GM18508 (cell line): Measurements from ENCODE around the gene MOV10L1.
"Not testable (repeated sequence)": the region's sequence is repeated elsewhere in the genome, so short reads cannot be mapped to it uniquely, and the experiment has no call there.

Experiments
- ATAC-seq: cut with Tn5 transposase; IDR thresholded peaks from one replicate; pipeline ENCODE4 v1.9.1; 2021; ENCODE audit warnings: moderate number of reproducible peaks; ENCODE audit not compliant: insufficient read depth, unreplicated experiment

The MOV10L1 gene

DNA sequence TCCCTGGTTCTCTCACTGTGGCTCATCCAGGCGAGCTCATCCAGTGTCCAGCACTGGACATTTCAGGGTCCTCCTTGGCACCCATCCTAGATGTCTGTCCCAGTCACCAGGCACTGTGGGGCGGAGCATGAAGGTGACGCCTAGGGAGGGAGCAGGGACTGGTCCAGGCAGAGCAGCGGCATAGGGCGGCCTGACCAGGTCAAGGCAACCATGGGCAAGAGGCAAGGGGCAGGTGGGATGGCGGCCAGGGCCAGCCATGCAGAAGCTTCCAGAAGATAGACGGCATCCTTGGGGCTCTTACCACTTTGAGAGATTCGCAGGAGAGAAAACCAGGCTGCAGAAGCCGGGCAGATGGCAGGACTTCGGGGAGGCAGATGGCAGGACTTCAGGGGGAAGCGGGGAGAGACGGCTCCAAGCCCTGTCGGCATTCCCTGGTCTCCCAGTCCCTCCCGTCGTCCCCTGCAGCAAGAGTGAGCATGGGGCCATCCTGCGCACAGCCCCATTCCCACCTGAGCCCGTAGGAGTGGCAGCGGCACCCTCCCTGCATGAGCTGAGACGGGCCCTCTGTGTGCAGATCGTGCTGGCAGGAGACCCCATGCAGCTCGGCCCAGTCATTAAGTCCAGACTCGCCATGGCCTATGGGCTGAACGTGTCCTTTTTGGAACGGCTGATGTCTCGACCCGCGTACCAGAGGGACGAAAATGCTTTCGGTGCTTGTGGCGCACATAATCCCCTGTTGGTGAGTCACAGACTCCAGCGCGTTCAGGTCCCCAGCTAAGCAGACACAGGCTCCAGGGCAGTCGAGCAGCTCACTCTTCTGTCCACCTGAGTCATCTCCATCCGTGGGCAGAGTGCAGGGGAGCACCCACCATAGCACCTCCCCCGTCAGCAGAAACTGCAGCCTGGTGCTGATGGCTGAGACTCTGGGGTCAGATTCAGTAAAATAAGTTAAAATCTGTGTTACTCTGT is 60.6 kb downstream of the MOV10L1 start:
- no peak for ATAC-seq

GRCh38 chr22:50151571-50152537 is 62.0 kb downstream of the MOV10L1 start:
- ATAC-seq, result no peak

- no peak for ATAC-seq
Observed at GRCh38 chr22:50153056-50153755, 63.4 kb downstream of the MOV10L1 start.

DNA sequence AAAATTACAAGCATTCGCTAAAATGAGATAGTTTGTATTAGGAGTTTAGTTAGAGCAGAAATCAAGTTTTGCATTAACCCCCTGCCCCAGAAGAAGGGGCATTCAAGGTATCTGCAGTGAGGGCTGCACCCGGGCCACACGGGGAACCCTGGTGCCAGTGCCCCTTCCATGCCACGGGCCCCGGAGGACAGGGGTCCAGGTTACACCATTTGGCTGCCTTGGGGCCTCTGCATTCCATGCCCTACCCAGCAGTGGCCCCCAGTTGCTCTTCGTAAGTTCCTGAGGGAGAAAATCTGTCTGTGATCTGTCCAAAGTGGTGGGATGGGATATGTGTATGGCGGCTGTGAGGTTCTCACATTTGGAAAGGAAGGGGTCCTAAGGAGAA is 63.9 kb downstream of the MOV10L1 start:
- no peak for ATAC-seq

DNA sequence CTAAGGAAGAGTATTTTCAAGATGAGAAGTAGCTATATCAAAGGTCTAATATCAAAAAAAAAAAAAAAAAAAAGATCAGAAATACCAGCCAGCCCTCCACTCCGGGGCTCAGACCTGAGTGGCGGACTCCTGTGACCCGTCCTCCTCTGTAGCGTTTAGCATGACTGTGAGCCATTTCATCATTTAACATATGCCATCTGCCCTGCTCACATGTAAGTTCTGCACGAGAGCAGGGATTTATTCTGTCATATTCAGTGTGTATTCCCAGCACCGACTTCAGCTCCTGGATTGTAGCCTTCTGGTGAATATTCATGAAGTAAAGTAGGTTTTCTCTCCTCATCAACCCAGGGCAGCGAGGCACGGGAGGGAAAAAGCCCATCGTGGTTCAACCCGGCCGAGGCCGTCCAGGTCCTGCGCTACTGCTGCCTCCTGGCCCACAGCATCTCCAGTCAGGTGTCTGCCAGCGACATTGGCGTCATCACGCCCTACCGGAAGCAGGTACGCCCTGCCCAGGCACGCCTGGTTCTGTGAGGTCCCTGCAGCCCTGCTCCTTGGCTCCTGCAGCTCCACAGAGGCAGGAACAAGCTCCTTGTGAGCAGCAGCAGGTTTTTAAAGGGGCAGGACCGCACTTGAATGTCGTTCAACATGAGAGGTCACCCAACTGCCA is 68.0 kb downstream of the MOV10L1 start:
- ATAC-seq, result no peak

DNA sequence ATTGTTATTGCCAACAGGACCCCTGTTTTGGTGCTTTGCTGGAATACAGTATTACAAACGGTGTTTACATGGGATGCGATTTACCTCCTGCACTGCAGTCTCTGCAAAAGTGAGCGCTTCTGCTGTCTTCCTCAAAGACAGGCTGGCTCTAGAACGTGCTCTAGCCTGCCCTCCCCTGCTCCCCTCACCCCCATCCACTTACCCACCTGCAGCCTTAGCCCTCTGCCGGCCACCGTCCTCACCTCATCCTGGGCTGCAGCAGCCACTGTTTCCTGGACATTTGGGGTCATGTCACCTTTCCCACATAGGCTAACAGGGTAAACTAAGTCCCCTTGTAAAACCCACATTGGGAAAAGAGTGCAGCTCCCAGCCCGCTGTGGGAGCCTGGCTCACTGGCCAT is 71.1 kb downstream of the MOV10L1 start:
- no peak for ATAC-seq

DNA sequence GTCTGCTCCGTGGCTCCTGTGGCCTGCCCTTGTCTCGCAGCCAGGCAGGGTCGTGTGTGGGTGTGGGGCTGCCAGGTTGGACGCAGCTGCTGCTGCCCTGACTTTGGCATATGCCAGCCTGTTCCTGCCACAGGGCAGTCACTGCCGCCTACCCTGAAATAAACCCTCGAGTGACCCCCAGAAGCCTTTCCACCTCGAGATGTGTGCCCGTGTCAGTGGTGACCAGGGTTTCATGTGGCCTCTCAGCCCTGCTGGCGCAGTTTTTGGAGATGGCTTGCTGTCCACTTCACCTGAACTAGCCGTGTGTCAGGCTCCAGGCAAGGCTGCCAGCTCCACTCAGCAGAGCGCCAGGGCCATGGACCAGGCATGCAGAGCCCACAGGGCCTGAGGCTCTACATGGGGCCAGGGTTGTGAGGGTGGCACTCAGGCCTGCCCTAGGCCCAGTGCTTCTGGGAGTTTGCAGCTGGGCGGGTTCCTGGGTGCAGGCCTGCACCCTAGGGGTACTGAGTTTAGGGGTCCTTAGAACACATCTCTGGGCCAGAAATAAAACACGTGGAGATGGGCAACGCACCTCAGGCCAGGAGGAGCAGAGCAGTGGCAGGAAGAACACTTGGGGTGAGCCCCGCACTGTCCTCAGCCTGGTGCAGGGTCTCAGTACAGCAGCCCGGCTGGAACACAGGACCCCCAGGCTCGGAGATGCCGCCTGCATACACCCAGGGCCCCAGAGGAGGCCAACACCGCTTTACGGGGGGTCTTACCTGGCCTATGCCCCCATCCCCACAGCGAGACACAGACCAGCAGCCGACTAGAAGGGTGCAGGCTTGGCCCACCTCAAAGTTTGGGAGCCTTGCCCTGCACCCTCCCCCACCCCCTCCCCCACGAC is 71.9 kb downstream of the MOV10L1 start:
- no peak for ATAC-seq

DNA sequence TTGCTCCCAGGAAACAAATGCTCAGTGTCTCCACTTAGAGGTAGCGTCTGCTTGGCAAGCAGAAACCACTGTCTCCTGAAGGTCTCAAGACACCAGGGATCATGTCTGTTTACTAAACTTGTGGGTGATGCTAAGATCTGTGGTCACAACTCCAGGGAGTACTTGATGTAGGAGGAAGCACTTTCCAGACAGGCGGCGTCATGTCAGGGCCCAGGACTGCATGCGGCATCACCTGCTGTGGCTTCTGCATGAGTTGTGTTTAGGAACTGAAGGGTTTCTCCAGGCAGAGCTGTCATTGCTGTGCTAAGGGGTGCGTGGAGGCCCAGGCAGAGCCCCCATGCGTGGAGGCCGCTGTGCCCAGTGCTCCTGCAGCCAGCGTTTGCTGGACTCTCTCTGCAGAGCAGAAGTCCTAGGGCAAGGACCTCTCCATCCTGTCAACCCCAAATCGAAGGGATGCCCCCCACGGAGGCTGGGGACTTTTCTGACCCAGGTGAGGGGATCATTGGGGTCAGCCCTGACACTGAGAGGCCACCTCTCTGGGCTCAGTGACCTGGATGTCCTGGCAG is 72.7 kb downstream of the MOV10L1 start:
- ATAC-seq, result no peak

- no peak for ATAC-seq
Observed at GRCh38 chr22:50165436-50166123, 75.8 kb downstream of the MOV10L1 start.

DNA sequence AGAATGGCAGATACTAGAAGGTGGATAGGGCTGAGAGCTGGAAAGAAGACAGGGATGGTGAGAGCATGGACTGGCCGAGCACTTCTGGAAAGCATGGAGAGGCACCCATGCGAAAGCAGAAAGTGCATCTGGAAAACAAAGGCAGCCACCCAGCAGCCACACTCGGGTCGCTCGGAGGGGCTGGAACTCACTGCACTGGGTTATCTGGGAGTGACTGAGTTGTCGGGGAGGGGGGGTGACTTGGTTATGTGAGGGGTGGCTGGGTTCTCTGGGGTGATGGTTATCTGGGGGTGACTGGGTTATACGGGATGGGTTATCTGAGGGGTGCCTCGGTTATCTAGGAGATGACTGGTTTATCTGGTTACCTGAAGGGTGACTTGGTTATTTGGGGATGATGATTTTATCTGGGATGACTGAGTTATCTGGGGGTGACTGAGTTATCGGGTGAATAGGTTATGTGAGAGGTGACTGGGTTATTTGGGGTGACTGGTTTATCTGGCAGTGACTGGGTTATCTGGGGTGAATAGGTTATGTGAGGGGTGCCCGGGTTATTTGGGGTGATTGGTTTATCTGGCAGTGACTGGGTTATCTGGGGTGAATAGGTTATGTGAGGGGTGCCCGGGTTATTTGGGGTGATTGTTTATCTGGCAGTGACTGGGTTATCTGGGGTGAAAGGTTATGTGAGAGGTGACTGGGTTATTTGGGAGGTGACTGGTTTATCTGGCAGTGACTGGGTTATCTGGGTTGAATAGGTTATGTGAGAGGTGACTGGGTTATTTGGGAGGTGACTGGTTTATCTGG is 78.1 kb downstream of the MOV10L1 start:
- ATAC-seq, result no peak

DNA sequence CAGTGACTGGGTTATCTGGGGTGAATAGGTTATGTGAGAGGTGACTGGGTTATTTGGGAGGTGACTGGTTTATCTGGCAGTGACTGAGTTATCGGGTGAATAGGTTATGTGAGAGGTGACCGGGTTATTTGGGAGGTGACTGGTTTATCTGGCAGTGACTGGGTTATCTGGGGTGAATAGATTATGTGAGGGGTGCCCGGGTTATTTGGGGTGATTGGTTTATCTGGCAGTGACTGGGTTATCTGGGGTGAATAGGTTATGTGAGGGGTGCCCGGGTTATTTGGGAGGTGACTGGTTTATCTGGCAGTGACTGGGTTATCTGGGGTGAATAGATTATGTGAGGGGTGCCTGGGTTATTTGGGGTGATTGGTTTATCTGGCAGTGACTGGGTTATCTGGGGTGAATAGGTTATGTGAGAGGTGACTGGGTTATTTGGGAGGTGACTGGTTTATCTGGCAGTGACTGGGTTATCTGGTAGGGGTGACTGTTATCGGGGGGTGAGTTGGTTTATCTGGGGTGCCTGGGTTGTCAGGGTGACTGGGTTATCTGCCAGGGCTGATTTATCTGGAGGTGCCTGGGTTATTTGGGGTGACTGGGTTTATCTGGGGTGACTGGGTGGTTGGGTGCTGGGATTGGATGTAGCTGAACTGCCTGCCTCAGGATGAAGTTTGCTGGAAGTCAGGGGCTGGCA is 78.8 kb downstream of the MOV10L1 start:
- ATAC-seq, result not testable (repeated sequence)

DNA sequence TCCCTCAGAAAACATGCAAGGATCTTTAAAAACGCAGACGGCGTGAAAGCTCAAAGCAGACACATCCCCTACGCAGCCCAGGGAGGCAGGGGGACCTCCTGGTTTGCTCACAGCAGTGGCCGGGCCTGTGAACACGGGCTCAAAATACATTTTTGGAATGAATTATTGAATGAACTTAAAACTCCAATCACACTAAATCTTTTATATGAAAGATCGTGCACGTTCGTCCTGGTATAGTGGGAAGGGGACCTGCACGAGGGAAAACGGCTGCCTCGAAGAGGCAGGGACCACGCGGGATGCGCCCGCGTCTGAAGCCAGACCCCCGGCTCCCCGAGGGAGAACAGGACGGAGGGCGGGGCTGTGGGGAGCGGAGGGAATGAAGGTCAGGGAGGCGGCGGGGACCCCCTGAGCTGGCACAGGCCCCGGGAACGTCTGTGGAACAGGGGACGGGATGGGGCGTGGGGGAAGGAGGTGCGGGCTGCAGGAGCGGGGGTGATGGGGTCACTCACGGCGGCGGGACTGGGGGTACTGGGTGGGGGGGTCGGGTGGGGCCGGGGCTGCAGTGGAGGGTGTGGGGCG is 79.5 kb downstream of the MOV10L1 start:
- ATAC-seq, result no peak

DNA sequence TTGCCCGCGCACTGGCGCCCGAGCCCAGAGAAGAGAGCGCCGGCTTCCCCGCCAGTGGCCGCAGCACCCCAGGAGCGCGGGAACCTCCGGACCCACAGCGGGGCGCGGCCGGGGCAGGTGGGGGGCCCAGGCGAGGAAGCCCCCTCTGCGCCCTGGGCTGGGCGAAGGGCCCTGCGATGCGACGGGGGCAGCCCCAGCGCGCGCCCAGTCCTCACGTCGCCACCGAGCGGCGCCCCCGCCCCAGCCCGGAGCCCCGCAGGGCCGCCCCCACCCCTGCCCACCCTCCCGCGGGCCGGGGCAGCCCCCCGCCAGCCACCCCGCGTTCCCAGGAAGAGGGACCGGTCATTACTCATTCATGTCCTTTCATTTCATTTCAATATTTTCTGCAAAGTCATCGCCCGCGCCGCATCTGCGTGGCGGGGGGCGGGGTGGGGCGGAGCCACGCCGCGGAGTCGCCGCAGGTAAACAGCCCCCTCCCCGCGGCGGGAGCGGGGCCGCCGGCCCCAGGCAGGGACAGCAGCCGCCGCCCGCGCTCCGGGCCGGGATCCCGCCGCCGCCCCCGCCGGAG is 80.1 kb downstream of the MOV10L1 start:
- no peak for ATAC-seq

DNA sequence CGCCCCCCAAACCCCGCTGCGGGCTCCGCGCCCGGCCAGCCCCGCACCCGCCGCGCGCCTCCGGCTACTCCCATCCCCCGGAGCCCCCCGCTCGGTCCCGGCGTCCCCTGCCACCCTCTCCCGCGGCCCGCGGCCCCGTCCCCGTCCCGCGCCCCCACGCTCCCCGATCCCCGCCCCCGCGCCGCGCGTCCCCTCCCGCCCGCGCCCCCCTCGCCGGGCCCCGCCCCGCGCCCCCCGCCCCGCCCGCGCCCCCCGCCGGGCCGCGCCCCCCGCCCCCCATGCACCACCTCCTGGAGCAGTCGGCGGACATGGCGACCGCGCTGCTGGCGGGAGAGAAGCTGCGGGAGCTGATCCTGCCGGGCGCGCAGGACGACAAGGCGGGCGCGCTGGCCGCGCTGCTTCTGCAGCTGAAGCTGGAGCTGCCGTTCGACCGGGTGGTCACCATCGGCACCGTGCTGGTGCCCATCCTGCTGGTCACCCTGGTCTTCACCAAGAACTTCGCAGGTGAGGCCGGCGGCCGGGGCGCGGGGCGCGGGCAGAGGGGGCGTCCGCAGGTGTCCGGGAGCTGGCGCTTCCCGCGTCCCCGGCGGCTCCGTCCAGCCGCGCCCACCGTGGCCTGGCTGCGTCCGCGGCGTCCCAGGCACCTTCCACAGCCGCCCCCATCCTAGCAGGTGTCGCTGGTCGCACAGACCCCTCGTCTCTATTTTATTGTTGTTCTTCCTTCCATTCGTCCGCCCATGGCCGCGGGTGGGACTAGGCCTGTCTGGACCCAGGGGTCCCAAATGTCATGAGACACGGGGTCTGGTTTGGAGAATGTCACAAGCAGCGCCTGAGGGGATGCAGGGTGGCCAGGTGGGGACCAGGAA is 80.9 kb downstream of the MOV10L1 start, which contains the start of gene PANX2:
Gene PANX2 (plus strand): TSS at position 279 of the 866 bp plus-strand sequence. CDS start 0 bp downstream, at position 279.
- no peak for ATAC-seq
